Bladder microvascular endothelial cell (primary cell): ENCODE data around the gene SUCLA2. TPM values are rescaled to one million over a fixed set of nuclear protein-coding genes. Genes with fewer than 3 reads are reported as not detected.

Experiments
- total RNA-seq: library from RNA; depleted of rRNA; stranded (reverse); fragments of >200 nt; gene quantifications from 2 replicates; pipeline ENCODE4 v1.2.3, GENCODE V29; 2014

SUCLA2 gene
- total RNA-seq, result 27.8 and 45.0 TPM in 2 replicates

GRCh38 chr13:48001114-48001881 lies at the start of gene SUCLA2:
SUCLA2 (minus strand) TSS chr13:48001273; CDS start chr13:48001269, 4 bp downstream.

DNA sequence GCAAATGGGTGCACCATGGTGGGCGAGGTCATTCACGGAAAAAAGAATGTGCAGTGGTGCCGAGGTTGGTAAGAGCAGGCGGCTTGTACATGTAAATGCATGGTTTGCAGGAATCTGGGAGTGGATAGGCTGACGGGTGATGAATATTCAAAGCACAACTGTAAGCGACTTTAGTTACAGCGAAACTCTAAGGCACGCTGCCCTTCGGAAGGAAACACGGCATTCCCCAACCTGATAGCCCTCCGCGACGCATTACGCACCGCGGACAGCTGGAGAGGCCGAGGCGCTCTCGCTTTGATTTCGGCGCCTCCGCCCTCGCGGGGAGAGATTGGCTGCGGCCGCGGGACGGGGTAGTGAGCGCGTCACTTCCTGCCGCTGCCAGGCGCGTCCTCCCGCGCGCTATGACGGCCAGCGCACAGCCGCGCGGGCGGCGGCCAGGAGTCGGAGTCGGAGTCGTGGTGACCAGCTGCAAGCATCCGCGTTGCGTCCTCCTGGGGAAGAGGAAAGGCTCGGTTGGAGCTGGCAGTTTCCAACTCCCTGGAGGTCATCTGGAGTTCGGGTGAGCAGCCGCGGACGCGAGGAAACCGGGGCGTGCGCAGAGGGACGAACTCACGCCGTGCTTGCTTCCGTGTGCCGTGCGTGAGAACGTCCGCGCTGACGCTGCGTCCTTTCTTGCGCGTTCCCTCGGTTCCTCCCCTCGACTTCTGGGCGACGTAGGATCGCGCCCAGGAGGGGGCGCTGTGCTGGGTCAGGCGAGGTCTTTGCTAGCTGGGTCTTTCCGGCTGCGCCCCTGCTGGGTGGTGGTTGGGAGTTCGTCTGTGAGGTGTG lies 36.5 kb upstream of the SUCLA2 start, which contains the start of gene NUDT15:
Gene NUDT15, plus strand, starts transcription at position 381 of the 828 bp plus-strand sequence. Its CDS starts 21 bp downstream, at position 402.

Other genes with a start within 250 kb of the SUCLA2 start
- gene NUDT15, start 36.5 kb upstream of the SUCLA2 start, total RNA-seq, result 15.1 and 16.2 TPM in 2 replicates
- gene MED4, start 93.8 kb upstream of the SUCLA2 start, total RNA-seq, result 19.8 and 35.6 TPM in 2 replicates
- 119 and 257 TPM in 2 replicates for gene ITM2B, start 231.9 kb upstream of the SUCLA2 start, total RNA-seq